HG03442 (cell line): ENCODE results near the gene INHBB.

Source experiments
- ATAC-seq: cut with Tn5 transposase; IDR thresholded peaks from one replicate; pipeline ENCODE4 v1.9.1; 2021; ENCODE audit warnings: mild to moderate bottlenecking, moderate library complexity; ENCODE audit not compliant: unreplicated experiment

INHBB gene

GRCh38 chr2:120336749-120337148 lies 9.2 kb upstream of the INHBB start:
- ATAC-seq: no peak

- ATAC-seq: no peak
Observed at GRCh38 chr2:120338015-120338414, 7.9 kb upstream of the INHBB start.

GRCh38 chr2:120341977-120342376 lies 4.0 kb upstream of the INHBB start:
- no peak for ATAC-seq

GRCh38 chr2:120342446-120342845 lies 3.5 kb upstream of the INHBB start:
- ATAC-seq: no peak

GRCh38 chr2:120343100-120343432 lies 2.9 kb upstream of the INHBB start:
- no peak for ATAC-seq

GRCh38 chr2:120343433-120344105 lies 2.4 kb upstream of the INHBB start:
- ATAC-seq: peak; percentile 48

GRCh38 chr2:120344214-120344975 lies 1.5 kb upstream of the INHBB start:
- no peak for ATAC-seq

GRCh38 chr2:120344976-120345581 lies 857 bp upstream of the INHBB start:
- ATAC-seq: no peak

- no peak for ATAC-seq
Observed at GRCh38 chr2:120345608-120346007, 328 bp upstream of the INHBB start.

GRCh38 chr2:120346667-120347358 lies 877 bp downstream of the INHBB start:
- no peak for ATAC-seq

GRCh38 chr2:120347396-120348060 lies 1.6 kb downstream of the INHBB start:
- ATAC-seq: no peak

- no peak for ATAC-seq
Observed at GRCh38 chr2:120348134-120348736, 2.3 kb downstream of the INHBB start.

- ATAC-seq: no peak
Observed at GRCh38 chr2:120348737-120349439, 3.0 kb downstream of the INHBB start.

GRCh38 chr2:120349440-120349921 lies 3.5 kb downstream of the INHBB start:
- ATAC-seq: no peak

GRCh38 chr2:120350080-120350479 lies 4.1 kb downstream of the INHBB start:
- ATAC-seq: no peak

- no peak for ATAC-seq
Observed at GRCh38 chr2:120350801-120351320, 4.9 kb downstream of the INHBB start.

- ATAC-seq: no peak
Observed at GRCh38 chr2:120352696-120353590, 7.0 kb downstream of the INHBB start.

- ATAC-seq: no peak
Observed at GRCh38 chr2:120353591-120353898, 7.6 kb downstream of the INHBB start.

GRCh38 chr2:120353931-120354330 lies 8.0 kb downstream of the INHBB start:
- no peak for ATAC-seq
